Esophagus muscularis mucosa (tissue), 4 donors: ENCODE data around the gene CFI. TPM values are rescaled to one million over a fixed set of nuclear protein-coding genes. Genes with fewer than 3 reads are reported as not detected.

ENCODE experiments used
- DNase-seq: peaks from one replicate; pipeline ENCODE4 v3.0.0-alpha.2; 2017; ENCODE audit errors: extremely low spot score
- H3K27ac ChIP-seq, 4 donors: fragments of 200-600 bp; sonication (generic); replicated peaks in 1 of 4; 1 replicate in 3 of 4; 2 replicates in 1 of 4; pipeline ENCODE4 v1.5.1; 2016 to 2019; ENCODE audit warnings: mild to moderate bottlenecking in 1 of 4
- H3K27me3 ChIP-seq, 4 donors: fragments of 200-600 bp; sonication (generic); one replicate each; pipeline versions ENCODE4 v1.5.1 to v1.6.0; 2016 to 2019
- H3K36me3 ChIP-seq, 4 donors: fragments of 200-600 bp; sonication (generic); one replicate each; pipeline ENCODE4 v1.5.1; 2016 to 2019
- H3K4me1 ChIP-seq, 4 donors: fragments of 200-600 bp; sonication (generic); one replicate each; pipeline ENCODE4 v1.5.1; 2016 to 2019
- H3K4me3 ChIP-seq, 4 donors: fragments of 200-600 bp; sonication (generic); 1 replicate in 2 of 4; 2 replicates in 2 of 4; pipeline ENCODE4 v1.5.1; 2016 to 2019; ENCODE audit warnings: mild to moderate bottlenecking in 4 of 4, moderate library complexity in 1 of 4
- H3K9me3 ChIP-seq, 4 donors: fragments of 200-600 bp; sonication (generic); 1 replicate in 3 of 4; 2 replicates in 1 of 4; pipeline ENCODE4 v1.5.1; 2016 to 2019
- CTCF ChIP-seq, 3 experiments: fragments of 200-600 bp in 2 of 3; fragments of 450-650 bp in 1 of 3; sonication (generic) in 2 of 3; IDR thresholded peaks; one replicate each; pipeline ENCODE4 v1.5.1; 2017 to 2019; ENCODE audit warnings: antibody characterized with exemption in 3 of 3, mild to moderate bottlenecking in 2 of 3, moderate library complexity in 1 of 3
- EP300 ChIP-seq: sonication (generic); formaldehyde crosslinking; IDR thresholded peaks from one replicate; pipeline ENCODE4 v1.6.1; 2017; ENCODE audit warnings: antibody characterized with exemption
- POLR2A ChIP-seq: fragments of 450-650 bp; IDR thresholded peaks from one replicate; pipeline ENCODE4 v1.6.1; 2017; ENCODE audit warnings: antibody characterized with exemption, moderate library complexity, mild to moderate bottlenecking, low read depth
- POLR2AphosphoS5 ChIP-seq, 2 donors: sonication (generic); formaldehyde crosslinking; IDR thresholded peaks; one replicate each; pipeline ENCODE4 v1.6.1; 2017; ENCODE audit warnings: antibody characterized with exemption in 2 of 2
- WGBS: methylation state at CpG from one replicate; pipeline ENCODE4 v1.1.5; 2018; 5-methylcytosine and 5-hydroxymethylcytosine counted together
- intact Hi-C: fragments of 100-400 bp; cut with DNase I; formaldehyde crosslinking; loops from one replicate; pipeline ENCODE4 v1.15.1; 2023
- total RNA-seq, 4 donors: library from RNA; depleted of rRNA; stranded (reverse); fragments of >200 nt; gene quantifications; one replicate each; pipeline versions ENCODE4 v1.1.0 to v1.2.1, GENCODE V29; 2016

The CFI gene
- total RNA-seq, 4 donors from 2014 or later, result 8.7 to 10.6 (median 9.9) TPM

GRCh38 chr4:109733728-109734127 is 68.1 kb downstream of the CFI start:
- TF ChIP-seq POLR2AphosphoS5 (IDR thresholded peaks at IDR 0.05), result no peak
- WGBS, result 91% methylated on average over 5 of the region's 5 CpGs
- intact Hi-C loops, result no loop called here

GRCh38 chr4:109730619-109731545 is 70.9 kb downstream of the CFI start:
- H3K27ac ChIP-seq, result peak overlapping the region; percentile 76 to 80 (median 78)
- no peaks in the 10 kb centered on the region for H3K36me3 ChIP-seq
- peak overlapping the region; percentile 78 to 93 (median 88) for H3K4me3 ChIP-seq
- peaks cover 13 to 20% (median 15%) of the 10 kb centered on the region in 4 donors for H3K4me1 ChIP-seq
- intact Hi-C loops, result loop anchor here (2.0 kb wide), 1 partner anchor 86 kb away; no protein-coding TSS in a partner anchor
- no peak for TF ChIP-seq CTCF (IDR thresholded peaks at IDR 0.05)
- TF ChIP-seq EP300, result no peak
- TF ChIP-seq POLR2AphosphoS5 (IDR thresholded peaks at IDR 0.05), result no peak
- no peak for TF ChIP-seq POLR2A
- DNase-seq, result no peak
- WGBS, result 52% methylated on average over 21 of the region's 21 CpGs
- no peaks in the 10 kb centered on the region for H3K27me3 ChIP-seq
- no peaks in the 10 kb centered on the region for H3K9me3 ChIP-seq

More at GRCh38 chr4:109733728-109734127, 68.1 kb downstream of the CFI start:
- Histone ChIP-seq H3K27me3 (no peaks in the 10 kb centered on the region), H3K4me1 (peaks cover 5 to 8% (median 7%) of the 10 kb centered on the region in 4 donors), H3K27ac (no peak overlapping the region), H3K36me3 (no peaks in the 10 kb centered on the region), H3K4me3 (no peak overlapping the region), H3K9me3 (no peaks in the 10 kb centered on the region)
- DNase-seq, result no peak

GRCh38 chr4:109729718-109730618 is 71.8 kb downstream of the CFI start, which contains the start of gene PLA2G12A:
PLA2G12A (minus strand) TSS chr4:109730070; CDS start chr4:109729809, 261 bp downstream.
- TF ChIP-seq POLR2A (no peak), EP300 (no peak), POLR2AphosphoS5 (IDR thresholded peaks at IDR 0.05) (peak; percentile 69 to 71), CTCF (IDR thresholded peaks at IDR 0.05) (no peak)
- 0% methylated on average over 18 of the region's 83 CpGs for WGBS
- peaks cover 13 to 20% (median 15%) of the 10 kb centered on the region in 4 donors for H3K4me1 ChIP-seq
- no peaks in the 10 kb centered on the region for H3K9me3 ChIP-seq
- no peaks in the 10 kb centered on the region for H3K27me3 ChIP-seq
- peak within 1 kb of the TSS; percentile 76 to 80 (median 78) for H3K27ac ChIP-seq
- H3K4me3 ChIP-seq, result peak within 1 kb of the TSS; percentile 78 to 93 (median 88)
- intact Hi-C loops, result loop anchor here (2.0 to 5.0 kb wide), 3 partner anchors 27 to 298 kb away; partner anchors contain the start of genes CASP6 and SEC24B
- no peak for DNase-seq
- no peaks in the 10 kb centered on the region for H3K36me3 ChIP-seq

- peaks cover 13 to 20% (median 15%) of the 10 kb centered on the region in 4 donors for H3K4me1 ChIP-seq
- peak overlapping the region; percentile 76 to 80 (median 78) for H3K27ac ChIP-seq
- H3K36me3 ChIP-seq, result no peaks in the 10 kb centered on the region
- H3K9me3 ChIP-seq, result no peaks in the 10 kb centered on the region
- no peaks in the 10 kb centered on the region for H3K27me3 ChIP-seq
- DNase-seq, result no peak
- intact Hi-C loops, result loop anchor here (2.0 to 5.0 kb wide), 2 partner anchors 26 to 297 kb away; partner anchors contain the start of genes CASP6 and SEC24B
- WGBS, result 6% methylated on average over 25 of the region's 25 CpGs
- H3K4me3 ChIP-seq, result peak overlapping the region; percentile 78 to 93 (median 88)
- no peak for TF ChIP-seq EP300
- no peak for TF ChIP-seq POLR2A
- no peak for TF ChIP-seq CTCF (IDR thresholded peaks at IDR 0.05)
- TF ChIP-seq POLR2AphosphoS5 (IDR thresholded peaks at IDR 0.05), result no peak
Measured at GRCh38 chr4:109729117-109729717, 72.6 kb downstream of the CFI start.
